ENCODE results near the gene SOCS7.
A peak's percentile ranks its signal among the peaks of the same experiment; 100 is the strongest.

The SOCS7 gene

DNA sequence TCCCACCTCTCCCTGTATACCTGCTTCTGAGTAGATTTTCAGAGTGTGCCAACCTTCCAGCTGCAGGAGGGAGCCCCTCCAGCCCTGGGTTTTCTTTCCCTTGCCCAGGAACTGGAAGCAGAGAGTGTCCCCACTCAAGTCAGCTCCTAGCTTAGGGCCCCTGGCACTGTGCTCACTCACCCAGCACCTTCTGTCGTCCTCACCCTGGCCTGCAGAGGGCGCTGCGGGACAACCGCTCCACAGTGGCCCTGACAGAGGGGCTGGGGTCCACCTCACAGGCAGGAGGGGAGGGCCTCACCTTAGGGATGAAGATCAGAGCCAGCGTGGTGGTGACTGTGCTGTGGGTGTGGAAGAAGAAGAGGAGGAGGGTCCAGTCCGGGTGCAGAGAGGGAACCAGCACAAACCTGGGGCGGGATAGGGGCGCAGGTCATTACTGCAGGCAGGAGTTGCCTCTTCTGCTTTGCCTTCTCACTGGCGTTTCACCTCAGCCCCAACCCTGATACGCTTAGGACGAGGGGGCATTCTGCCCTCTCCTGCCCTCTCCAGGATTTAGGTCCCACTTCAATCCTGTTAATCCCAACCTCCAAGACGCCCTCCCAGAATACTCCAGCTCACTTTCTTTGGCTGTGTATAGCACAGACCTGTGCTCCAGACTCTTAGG, 17.9 kb upstream of the SOCS7 start:
- in situ Hi-C loops (cut with MboI; ENCODE audit: low pct_unique_long_range_greater_than_20kb, low sequenced_read_pairs) = loop anchor here (5.0 kb wide), 1 partner anchor 79 kb away; no protein-coding TSS in a partner anchor
- DNase-seq = peak; percentile 67

DNA sequence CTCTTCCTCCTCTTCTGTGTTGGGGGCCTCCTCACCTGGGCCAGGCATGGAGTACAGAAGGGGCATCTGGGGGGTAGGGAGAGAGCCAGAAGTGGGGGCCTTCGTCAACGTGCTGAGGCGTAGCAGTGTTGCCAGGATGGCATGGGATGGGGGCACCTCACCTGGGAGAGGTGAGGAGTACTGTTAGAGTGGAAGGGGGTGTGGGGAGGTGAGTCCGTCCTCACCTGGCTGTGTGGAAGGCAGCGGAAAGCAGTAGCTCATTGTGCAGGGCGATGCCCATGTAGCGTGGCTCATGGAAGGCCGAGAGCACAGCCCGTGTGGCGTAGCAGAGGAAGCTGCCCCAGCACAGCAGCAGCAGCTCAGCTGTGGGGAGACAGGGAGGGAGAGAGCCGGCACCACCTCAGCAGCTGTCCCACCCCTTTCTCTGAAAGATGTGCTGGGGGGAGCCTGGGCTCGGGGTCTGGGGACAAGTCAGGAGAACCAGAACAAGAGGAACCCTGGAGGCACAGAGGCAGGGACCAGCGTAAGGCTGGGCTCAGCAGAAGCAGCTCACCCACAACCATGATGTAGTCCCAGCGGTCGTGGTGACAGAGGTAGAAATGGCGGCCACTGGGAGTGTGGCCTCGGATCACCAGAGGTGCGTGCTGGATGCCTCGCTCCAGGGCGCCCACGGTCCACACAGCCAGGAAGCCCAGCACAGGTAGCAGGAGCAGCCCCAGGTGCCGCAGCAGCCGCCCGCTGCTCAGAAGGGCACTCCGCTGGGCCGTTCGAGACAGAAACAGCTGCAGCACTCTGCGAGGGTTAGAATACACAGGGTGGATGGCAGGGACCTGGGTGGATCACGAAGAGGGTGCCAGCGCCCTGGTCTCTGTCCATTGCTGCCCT, 16.9 kb upstream of the SOCS7 start:
- in situ Hi-C loops (cut with MboI; ENCODE audit: low pct_unique_long_range_greater_than_20kb, low sequenced_read_pairs) = loop anchor here (5.0 kb wide), 1 partner anchor 78 kb away; no protein-coding TSS in a partner anchor
- DNase-seq = no peak

DNA sequence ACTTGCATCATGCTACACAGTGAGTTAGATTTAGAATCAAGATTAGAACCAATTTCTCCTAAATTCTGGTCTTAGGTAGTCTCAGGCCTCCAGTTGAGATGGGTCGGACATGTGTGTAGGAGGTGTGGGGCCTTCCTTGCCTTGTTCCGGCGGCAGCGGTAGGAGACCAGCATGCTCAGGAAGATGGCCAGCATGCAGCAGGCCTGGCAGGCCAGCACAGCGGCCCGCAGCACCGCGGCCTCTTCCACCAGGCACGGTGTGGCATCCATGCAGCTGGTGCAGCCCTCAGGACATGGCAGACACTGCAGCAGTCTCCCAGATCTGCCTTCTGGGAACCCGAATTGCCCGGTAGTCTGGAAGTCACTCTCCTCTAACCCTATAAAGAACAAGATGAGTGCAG, 14.8 kb upstream of the SOCS7 start:
- DNase-seq = no peak
- in situ Hi-C loops (cut with MboI; ENCODE audit: low pct_unique_long_range_greater_than_20kb, low sequenced_read_pairs) = no loop called here

DNA sequence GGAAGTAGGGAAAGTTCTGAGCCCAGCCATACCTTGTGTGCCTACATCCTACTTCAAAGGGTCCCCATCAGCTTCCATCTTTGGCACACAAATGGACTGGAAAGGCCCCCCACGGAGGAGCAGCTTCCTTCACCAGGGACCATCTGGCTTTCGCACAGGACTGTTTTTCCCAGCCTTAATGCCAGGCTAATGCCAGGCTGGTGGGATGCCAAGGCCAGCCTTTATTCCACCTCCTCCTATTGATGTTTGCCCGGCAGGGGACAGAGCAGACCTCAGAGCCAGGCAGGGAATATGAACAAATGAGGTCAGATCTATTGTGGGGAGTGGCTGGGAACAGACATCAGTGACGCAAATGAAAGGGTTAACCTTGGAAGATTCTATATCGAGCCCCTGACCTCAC, 13.6 kb upstream of the SOCS7 start:
- no peak for DNase-seq
- in situ Hi-C loops (cut with MboI; ENCODE audit: low pct_unique_long_range_greater_than_20kb, low sequenced_read_pairs) = no loop called here

DNA sequence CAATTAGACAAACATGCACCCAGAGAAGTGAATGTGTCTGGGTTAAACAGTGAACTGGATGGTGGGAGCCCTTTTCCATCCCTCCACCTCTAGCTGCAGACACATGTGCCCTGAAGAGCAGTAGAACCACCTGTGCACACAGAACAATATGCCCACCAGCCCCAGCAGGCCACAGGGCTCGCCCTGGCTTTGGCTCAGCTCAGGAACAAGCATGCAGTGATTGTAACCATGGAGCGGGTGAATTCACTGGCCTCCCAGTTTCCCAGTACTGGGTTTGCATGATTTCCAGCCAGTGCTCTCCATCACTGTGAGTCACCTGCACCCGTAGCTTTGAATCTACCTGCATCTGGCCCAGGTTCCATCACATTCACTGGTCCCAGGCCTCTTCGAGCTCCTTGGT, 13.1 kb upstream of the SOCS7 start:
- DNase-seq = no peak
- in situ Hi-C loops (cut with MboI; ENCODE audit: low pct_unique_long_range_greater_than_20kb, low sequenced_read_pairs) = no loop called here

DNA sequence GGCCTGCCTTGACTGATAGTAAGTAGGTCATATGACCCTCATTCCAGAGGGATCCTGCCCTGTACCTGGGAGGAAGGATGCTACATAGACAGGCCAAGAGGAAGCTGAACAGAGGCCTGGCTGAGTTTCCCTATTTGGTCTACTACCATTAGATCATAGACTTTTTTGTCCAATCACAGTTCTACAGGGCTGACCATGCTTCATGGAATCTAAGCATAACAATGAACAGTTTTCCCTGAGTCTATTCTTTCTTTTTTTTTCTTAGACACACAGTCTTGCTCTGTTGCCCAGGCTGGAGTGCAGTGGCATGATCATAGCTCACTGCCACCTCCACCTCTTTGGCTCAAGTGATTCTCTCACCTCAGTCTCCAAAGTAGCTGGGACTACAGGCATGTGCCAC, 11.8 kb upstream of the SOCS7 start:
- in situ Hi-C loops (cut with MboI; ENCODE audit: low pct_unique_long_range_greater_than_20kb, low sequenced_read_pairs) = no loop called here
- no peak for DNase-seq

DNA sequence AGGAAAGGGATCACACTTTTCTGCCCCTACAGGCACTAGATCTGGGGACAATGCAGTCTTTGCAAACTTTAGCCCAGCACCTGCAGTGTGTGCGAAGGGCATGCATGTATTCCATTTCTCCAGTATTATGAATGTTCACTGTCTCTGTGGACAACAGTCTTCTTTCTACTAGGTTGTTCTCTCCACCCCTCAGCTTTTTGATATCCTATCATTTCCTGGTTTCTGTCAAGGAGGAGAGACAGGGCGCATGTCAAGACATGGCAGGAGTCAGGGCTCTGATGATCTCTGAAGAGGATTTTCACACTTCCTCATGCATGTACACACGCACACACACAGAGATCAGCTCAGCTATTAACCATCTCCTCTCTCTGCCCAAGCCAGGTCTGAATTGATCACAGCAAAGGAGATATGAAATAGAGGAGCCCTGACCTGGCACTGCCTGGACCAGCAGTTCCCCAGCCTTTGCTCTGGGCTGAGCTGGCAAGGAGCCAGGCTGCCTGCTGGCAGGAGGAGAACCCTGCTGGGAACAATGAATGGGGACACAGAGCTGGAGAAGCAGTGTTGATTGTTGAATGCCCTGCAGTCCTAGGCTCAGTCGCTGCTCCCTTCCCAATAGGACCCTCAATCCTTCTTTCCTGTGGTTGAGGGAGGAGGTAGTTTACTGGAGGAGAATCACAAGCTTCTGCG, 10.5 kb upstream of the SOCS7 start:
- in situ Hi-C loops (cut with MboI; ENCODE audit: low pct_unique_long_range_greater_than_20kb, low sequenced_read_pairs) = no loop called here
- peak; percentile 56 for DNase-seq

DNA sequence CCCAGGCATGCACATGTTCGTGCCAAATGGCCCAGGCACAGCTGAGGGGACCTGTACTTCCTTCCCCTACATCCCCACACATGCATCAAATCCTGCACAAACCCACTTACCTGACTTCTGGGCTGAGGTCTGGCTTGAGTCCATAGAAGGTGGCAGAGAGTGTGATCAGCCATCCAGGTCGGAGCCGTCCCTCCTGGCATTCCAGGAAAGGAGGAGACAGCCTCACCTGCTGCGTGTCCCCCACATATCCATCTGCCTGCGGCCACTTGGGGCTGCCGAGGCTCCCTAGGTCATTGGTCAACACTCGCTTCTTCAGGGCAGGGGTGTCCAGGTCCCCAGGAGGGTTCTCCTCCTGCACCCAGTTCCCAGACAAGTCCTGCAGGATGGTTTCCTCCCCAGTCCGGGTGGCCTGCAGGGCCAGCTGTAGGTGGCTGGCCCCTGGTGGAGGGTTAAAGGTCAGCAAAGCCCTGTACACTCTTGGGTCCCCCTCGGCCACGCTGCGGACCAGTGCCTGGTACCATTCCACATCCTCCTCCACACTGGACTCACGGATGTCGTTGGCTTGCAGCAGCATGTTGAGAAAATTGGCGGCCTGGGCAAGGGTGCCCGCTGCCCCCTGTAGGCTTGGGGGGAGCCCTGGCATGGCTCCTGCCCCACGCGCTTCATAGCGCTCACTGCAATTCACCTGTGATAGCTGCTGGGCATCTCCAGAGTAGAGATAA, 8.6 kb upstream of the SOCS7 start:
- in situ Hi-C loops (cut with MboI; ENCODE audit: low pct_unique_long_range_greater_than_20kb, low sequenced_read_pairs) = no loop called here
- no peak for DNase-seq

DNA sequence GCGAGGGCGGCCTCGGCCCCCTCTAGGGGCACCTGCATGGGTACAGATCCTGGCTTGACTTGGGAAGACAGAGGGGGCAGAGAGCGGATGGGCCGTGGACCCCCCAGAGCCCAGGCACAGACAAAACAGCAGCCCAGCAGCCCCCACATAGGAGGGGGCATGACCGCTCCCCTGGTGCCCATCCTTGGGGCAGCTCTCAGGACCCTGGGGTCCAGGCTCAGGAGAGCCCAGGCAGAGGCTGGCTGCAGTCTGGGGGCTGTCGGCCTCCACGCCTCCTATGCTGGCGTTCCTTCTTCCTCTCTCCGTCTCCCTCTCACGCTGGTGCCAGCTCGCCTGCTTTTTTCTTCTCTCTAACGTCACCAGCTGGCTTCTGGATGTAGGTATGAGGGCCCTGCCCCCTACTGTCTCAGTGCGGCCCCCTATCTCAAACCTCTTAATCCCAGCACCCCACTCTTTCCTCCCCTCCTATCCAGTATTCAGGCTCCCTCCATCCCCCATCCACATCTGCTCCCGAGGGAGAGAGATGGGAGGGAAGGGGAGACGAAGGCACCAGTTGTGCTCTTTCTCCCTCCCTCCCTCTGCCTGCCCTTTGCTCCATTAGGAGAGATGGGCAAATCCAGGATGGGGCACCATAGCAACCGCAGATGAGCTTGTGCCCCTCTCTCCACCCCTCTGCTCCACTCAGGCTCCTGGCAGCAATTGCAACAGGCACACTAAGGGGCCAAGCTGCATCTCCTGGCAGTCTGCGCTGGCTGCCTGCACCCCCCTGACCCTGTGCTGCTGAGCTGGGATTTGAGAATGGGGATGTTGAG, 7.8 kb upstream of the SOCS7 start, which contains the start of gene GPR179:
Gene GPR179, minus strand, starts transcription at position 349 of the 812 bp plus-strand sequence. Its CDS starts 167 bp downstream, at position 182.
- DNase-seq = no peak
- in situ Hi-C loops (cut with MboI; ENCODE audit: low pct_unique_long_range_greater_than_20kb, low sequenced_read_pairs) = no loop called here

DNA sequence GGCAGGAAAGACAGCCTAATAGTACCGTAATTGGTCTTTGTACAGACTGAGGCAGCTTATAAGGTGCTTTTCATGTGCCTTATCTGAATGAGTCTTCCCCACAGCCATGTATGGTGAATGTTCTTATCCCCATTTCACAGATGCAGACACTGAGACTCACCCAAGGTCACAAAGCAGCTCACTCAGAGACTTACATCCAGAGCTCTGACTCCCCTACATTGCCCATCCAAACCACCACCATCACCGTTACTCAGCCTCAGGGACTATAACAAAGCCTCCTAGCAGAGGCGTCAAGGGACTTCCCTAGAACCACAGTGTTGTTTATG, 7.3 kb upstream of the SOCS7 start:
- no peak for DNase-seq
- in situ Hi-C loops (cut with MboI; ENCODE audit: low pct_unique_long_range_greater_than_20kb, low sequenced_read_pairs) = no loop called here

DNA sequence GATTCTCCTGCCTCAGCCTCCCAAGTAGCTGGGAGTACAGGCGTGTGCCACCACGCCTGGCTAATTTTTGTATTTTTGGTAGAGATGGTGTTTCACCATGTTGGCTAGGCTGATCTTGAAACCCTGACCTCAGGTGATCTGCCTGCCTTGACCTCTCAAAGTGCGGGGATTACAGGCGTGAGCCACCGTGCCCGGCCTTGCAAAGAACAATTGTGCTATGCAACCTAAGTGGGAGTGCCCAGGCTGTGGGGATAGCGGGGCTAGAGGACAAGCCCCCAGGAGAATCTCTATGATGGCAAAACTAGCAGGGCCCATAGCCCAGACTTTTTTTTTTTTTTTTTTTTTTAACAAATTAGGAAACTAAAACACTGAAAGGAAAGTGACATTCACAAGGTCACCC, 5.9 kb upstream of the SOCS7 start:
- in situ Hi-C loops (cut with MboI; ENCODE audit: low pct_unique_long_range_greater_than_20kb, low sequenced_read_pairs) = no loop called here
- no peak for DNase-seq

DNA sequence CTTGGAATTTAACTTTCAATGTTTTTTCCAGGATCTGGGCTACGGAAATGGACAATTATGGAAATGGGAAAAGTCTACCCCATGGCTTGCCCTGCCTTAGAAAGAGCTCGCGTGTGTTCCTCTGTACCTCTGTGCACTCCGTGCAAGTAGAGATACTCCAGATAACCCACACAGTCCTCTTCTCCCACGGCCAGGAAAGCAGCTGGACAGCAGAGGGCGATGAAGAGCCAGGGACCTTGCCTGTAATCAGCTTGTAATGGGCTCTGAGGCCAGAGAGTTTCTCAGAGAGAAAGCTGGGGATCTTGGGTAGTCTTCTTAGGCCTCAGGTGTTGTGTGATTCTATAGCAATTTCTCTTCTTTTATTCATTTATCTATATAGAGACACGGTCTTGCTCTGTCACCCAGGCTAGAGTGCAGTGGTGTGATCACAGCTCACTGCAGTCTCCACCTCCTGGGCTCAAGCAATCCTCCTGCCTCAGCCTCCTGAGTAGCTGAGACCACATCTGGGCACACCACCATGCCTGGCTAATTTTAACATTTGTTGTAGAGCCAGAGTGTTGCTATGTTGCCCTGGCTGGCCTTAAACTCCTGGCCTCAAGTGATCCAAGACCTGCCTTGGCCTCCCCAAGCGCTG, 2.4 kb upstream of the SOCS7 start:
- in situ Hi-C loops (cut with MboI; ENCODE audit: low pct_unique_long_range_greater_than_20kb, low sequenced_read_pairs) = no loop called here
- DNase-seq = peak; percentile 91

DNA sequence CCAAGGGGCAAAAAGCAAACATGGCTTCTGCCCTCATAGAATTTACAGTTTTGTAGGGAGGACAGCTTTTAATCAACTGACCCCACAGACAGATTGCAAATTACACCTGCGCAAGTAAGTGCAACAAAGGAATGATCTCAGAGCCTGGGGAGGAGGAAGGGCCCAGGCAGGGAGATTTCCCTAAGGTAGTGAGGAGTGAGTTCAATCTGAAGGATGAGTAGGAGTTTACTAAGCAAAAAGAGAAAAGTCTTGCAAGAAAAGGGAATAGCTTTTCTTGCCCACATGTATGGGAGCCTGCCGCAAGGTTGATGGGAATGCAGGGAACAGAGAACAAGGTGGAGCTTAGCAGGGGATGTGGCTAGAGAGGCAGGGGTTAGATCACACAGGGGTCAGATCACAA, 1.6 kb upstream of the SOCS7 start:
- no peak for DNase-seq
- in situ Hi-C loops (cut with MboI; ENCODE audit: low pct_unique_long_range_greater_than_20kb, low sequenced_read_pairs) = no loop called here

DNA sequence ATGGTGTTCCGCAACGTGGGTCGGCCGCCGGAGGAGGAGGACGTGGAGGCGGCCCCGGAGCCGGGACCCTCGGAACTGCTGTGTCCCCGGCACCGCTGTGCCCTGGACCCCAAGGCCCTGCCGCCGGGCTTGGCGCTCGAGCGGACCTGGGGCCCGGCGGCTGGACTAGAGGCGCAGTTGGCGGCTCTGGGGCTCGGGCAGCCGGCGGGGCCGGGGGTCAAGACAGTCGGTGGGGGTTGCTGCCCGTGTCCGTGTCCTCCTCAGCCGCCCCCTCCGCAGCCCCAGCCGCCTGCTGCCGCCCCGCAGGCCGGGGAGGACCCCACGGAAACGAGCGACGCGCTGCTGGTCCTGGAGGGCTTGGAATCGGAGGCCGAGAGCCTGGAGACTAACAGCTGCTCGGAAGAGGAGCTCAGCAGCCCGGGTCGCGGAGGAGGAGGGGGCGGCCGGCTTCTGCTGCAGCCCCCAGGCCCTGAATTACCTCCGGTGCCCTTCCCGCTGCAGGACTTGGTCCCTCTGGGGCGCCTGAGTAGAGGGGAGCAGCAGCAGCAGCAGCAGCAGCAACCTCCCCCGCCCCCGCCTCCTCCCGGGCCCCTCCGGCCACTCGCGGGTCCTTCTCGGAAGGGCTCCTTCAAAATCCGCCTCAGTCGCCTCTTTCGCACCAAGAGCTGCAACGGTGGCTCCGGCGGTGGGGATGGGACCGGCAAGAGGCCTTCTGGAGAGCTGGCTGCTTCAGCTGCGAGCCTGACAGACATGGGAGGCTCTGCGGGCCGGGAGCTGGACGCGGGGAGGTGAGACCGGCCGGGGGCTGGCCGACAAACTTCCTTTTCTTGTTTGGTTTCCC, 821 bp downstream of the SOCS7 start:
- DNase-seq = peak; percentile 47
- in situ Hi-C loops (cut with MboI; ENCODE audit: low pct_unique_long_range_greater_than_20kb, low sequenced_read_pairs) = no loop called here

DNA sequence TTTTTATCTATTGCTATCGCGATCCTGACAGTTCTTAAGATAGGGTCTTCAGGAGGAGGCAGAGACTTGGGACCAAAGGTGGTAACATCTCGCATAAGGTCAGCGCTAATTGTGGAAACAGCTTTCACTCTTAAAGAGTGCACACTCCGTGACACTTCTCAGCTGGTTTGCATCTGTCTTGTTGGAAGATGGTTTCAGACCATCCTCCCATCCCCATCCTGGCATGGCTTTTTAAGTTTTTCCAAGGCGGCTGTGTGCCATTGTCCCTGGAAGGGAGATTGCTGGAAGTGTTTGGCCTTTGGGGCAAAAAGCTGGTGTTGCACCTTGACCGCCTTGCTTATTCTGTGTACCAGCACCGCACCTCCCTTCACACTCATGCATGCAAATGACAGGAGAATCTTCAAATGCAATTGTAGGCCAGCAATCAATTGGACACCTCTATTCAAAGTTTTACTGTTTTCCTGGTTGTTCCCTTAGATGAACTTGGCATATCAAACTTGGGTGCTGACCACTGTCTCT, 1.5 kb downstream of the SOCS7 start:
- no peak for DNase-seq

DNA sequence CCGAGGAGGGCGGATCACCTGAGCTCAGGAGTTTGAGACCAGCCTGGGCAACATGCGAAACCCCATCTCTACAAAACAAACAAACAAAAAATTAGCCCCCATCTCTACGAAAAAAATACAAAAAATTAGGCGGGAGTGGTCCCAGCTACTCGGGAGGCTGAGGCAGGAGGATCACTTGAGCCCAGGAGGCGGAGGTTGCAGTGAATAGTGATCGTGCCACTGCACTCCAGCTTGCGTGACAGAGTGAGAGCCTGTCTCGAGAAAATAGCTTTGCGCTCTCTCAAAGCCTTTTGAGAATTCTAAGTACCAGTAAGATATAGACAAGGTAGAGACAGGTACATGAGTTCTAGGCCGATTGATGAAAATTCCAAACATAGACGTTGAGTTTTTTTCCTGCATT, 2.0 kb downstream of the SOCS7 start:
- DNase-seq = no peak
- in situ Hi-C loops (cut with MboI; ENCODE audit: low pct_unique_long_range_greater_than_20kb, low sequenced_read_pairs) = no loop called here

More for the DNA sequence above, 1.5 kb downstream of the SOCS7 start:
- in situ Hi-C loops (cut with MboI; ENCODE audit: low pct_unique_long_range_greater_than_20kb, low sequenced_read_pairs) = no loop called here

DNA sequence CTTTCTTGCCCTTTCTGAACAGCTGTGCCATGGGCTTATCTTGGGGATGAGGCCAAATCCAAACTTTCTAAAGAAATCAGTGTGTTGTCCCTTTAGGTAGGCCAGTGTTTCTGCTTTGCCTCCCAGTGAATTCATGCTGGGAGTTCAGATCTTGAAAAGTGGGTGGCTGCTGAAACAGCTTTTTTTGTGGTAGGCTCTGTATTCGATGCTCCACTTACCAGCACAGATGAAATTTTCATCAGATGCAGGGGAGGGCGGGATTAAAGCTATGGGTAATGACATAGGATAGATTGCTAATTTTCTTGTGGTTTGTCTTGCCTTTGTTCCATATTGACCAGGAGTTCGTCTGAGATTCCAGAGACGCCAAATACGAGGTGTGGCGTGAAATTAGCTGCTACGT, 2.8 kb downstream of the SOCS7 start:
- in situ Hi-C loops (cut with MboI; ENCODE audit: low pct_unique_long_range_greater_than_20kb, low sequenced_read_pairs) = no loop called here
- DNase-seq = no peak
